ENCODE data around the gene CYS1. TPM values are rescaled to one million over a fixed set of nuclear protein-coding genes. Genes with fewer than 3 reads are reported as not detected.

Gene CYS1
- total RNA-seq, 1 experiment from 2014 or later = 1.2 TPM

DNA sequence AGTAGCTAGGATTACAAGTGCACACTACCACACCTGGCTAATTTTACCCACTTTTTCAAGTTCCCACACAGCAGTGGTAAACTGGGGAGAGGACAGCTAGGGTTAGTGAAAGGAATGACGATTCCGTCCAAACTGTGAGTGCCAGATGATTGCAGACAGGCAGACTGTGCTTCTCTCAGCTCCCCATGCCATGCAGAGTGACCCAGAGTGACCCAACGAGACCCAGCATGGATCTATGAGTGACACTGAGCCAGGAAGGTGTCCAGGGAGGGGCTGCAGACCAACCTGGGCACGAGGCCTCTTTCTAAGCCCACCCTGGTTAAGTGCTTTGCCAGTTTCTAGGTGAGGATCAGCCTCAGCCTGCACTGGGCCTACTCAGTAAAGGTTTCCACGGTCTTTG lies 44.6 kb downstream of the CYS1 start (continued):
- TF ChIP-seq, protein P1, sequence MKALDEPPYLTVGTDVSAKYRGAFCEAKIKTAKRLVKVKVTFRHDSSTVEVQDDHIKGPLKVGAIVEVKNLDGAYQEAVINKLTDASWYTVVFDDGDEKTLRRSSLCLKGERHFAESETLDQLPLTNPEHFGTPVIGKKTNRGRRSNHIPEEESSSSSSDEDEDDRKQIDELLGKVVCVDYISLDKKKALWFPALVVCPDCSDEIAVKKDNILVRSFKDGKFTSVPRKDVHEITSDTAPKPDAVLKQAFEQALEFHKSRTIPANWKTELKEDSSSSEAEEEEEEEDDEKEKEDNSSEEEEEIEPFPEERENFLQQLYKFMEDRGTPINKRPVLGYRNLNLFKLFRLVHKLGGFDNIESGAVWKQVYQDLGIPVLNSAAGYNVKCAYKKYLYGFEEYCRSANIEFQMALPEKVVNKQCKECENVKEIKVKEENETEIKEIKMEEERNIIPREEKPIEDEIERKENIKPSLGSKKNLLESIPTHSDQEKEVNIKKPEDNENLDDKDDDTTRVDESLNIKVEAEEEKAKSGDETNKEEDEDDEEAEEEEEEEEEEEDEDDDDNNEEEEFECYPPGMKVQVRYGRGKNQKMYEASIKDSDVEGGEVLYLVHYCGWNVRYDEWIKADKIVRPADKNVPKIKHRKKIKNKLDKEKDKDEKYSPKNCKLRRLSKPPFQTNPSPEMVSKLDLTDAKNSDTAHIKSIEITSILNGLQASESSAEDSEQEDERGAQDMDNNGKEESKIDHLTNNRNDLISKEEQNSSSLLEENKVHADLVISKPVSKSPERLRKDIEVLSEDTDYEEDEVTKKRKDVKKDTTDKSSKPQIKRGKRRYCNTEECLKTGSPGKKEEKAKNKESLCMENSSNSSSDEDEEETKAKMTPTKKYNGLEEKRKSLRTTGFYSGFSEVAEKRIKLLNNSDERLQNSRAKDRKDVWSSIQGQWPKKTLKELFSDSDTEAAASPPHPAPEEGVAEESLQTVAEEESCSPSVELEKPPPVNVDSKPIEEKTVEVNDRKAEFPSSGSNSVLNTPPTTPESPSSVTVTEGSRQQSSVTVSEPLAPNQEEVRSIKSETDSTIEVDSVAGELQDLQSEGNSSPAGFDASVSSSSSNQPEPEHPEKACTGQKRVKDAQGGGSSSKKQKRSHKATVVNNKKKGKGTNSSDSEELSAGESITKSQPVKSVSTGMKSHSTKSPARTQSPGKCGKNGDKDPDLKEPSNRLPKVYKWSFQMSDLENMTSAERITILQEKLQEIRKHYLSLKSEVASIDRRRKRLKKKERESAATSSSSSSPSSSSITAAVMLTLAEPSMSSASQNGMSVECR (CRISPR knock-in tag; IDR thresholded peaks at IDR 0.05; ENCODE audit: borderline replicate concordance) = no peak
- TF ChIP-seq, protein P2, sequence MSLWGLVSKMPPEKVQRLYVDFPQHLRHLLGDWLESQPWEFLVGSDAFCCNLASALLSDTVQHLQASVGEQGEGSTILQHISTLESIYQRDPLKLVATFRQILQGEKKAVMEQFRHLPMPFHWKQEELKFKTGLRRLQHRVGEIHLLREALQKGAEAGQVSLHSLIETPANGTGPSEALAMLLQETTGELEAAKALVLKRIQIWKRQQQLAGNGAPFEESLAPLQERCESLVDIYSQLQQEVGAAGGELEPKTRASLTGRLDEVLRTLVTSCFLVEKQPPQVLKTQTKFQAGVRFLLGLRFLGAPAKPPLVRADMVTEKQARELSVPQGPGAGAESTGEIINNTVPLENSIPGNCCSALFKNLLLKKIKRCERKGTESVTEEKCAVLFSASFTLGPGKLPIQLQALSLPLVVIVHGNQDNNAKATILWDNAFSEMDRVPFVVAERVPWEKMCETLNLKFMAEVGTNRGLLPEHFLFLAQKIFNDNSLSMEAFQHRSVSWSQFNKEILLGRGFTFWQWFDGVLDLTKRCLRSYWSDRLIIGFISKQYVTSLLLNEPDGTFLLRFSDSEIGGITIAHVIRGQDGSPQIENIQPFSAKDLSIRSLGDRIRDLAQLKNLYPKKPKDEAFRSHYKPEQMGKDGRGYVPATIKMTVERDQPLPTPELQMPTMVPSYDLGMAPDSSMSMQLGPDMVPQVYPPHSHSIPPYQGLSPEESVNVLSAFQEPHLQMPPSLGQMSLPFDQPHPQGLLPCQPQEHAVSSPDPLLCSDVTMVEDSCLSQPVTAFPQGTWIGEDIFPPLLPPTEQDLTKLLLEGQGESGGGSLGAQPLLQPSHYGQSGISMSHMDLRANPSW (CRISPR knock-in tag; conservative IDR thresholded peaks at IDR 0.05; ENCODE audit: low read depth) = no peak
- TF ChIP-seq SMAD3 (CRISPR knock-in tag; IDR thresholded peaks at IDR 0.05; ENCODE audit: borderline replicate concordance) (no peak), ZNF138 (CRISPR knock-in tag; conservative IDR thresholded peaks at IDR 0.05) (no peak), CREB1 (CRISPR knock-in tag; IDR thresholded peaks at IDR 0.05) (no peak), FOXJ3 (CRISPR knock-in tag; IDR thresholded peaks at IDR 0.05; ENCODE audit: borderline replicate concordance) (no peak), RORB (CRISPR knock-in tag; IDR thresholded peaks at IDR 0.05) (no peak), FOXP1 (CRISPR knock-in tag; IDR thresholded peaks at IDR 0.05; ENCODE audit: borderline replicate concordance) (no peak)

DNA sequence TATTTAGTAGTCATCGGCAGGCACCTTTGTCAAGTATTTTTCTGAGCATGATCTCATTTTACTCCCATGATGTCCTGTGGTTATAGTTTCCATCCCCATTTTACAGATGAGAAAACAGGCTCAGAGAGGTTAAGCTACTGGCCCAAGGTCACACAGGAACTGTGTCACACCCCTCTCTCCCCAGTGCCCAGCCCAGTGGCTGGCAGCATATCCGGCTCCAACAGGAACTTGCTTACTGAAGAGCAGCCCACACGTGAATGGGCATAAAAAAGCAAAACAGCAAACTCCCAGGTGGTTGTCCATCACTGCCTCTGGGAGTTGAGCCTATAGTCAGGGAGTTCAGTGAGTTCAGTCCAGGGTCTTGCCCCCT lies 45.2 kb downstream of the CYS1 start:
- POLR2A ChIA-PET = no interaction called here
- no peaks in the 10 kb centered on the region for H3K27me3 Mint-ChIP-seq (ENCODE audit: low read depth)
- TF ChIP-seq, protein P3, sequence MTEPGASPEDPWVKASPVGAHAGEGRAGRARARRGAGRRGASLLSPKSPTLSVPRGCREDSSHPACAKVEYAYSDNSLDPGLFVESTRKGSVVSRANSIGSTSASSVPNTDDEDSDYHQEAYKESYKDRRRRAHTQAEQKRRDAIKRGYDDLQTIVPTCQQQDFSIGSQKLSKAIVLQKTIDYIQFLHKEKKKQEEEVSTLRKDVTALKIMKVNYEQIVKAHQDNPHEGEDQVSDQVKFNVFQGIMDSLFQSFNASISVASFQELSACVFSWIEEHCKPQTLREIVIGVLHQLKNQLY (CRISPR knock-in tag; IDR thresholded peaks at IDR 0.05) = no peak
- no peak overlapping the region for H3K4me3 Mint-ChIP-seq
- peaks cover 5% of the 10 kb centered on the region for H3K4me1 Mint-ChIP-seq
- no peak overlapping the region for H3K27ac Mint-ChIP-seq
- DNase-seq (ENCODE audit: low spot score) = no peak
- CTCF ChIA-PET = interaction anchor here (1.1 to 3.9 kb wide), 4 partner anchors 13 to 63 kb away, joined by 5 to 23 read pairs (median 12); no protein-coding TSS in a partner anchor
- no peak for ATAC-seq
- no peaks in the 10 kb centered on the region for H3K36me3 Mint-ChIP-seq
- H3K9me3 Mint-ChIP-seq = no peaks in the 10 kb centered on the region

DNA sequence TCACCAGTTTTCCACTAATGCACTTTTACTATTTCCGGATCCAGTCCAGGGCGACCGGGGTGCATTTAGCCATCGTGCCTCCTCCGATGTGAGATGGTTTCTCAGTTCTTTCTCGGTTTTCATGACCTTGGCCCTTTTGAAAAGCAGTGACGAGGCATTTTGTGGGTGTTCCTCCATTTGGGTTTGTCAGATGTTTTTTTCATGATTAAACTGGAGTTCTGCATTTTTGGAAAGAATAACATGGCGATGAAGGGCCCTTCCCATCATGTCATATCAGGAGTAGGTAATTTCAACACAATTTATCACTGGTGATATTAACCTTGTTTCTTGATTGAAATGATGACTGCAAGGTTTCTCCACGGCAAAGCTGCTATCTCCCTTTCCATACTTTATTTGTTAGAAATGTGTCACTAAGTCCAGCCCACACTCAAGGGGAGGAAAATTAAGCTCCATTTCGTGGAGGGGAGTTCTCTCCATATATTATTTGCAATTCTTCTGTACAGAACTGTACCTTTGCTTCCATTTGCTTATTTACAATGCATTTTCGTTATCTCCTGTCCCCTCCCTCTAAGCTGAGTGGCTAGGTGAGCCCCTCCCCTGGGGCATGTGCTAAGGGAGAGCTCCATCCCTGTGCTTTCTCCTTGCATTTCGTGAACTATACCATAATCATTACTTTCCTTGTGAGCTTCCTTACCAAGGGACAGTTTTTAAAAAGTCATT lies 45.7 kb downstream of the CYS1 start:
- H3K4me3 Mint-ChIP-seq = no peak overlapping the region
- H3K36me3 Mint-ChIP-seq = no peaks in the 10 kb centered on the region
- no peaks in the 10 kb centered on the region for H3K9me3 Mint-ChIP-seq
- CTCF ChIA-PET = interaction anchor here (1.1 to 3.9 kb wide), 4 partner anchors 13 to 63 kb away, joined by 5 to 23 read pairs (median 12); no protein-coding TSS in a partner anchor
- H3K4me1 Mint-ChIP-seq = peaks cover 11% of the 10 kb centered on the region
- POLR2A ChIA-PET = no interaction called here
- no peaks in the 10 kb centered on the region for H3K27me3 Mint-ChIP-seq (ENCODE audit: low read depth)
- no peak overlapping the region for H3K27ac Mint-ChIP-seq
- DNase-seq (ENCODE audit: low spot score) = no peak
- ATAC-seq = no peak
- TF ChIP-seq, protein P4, sequence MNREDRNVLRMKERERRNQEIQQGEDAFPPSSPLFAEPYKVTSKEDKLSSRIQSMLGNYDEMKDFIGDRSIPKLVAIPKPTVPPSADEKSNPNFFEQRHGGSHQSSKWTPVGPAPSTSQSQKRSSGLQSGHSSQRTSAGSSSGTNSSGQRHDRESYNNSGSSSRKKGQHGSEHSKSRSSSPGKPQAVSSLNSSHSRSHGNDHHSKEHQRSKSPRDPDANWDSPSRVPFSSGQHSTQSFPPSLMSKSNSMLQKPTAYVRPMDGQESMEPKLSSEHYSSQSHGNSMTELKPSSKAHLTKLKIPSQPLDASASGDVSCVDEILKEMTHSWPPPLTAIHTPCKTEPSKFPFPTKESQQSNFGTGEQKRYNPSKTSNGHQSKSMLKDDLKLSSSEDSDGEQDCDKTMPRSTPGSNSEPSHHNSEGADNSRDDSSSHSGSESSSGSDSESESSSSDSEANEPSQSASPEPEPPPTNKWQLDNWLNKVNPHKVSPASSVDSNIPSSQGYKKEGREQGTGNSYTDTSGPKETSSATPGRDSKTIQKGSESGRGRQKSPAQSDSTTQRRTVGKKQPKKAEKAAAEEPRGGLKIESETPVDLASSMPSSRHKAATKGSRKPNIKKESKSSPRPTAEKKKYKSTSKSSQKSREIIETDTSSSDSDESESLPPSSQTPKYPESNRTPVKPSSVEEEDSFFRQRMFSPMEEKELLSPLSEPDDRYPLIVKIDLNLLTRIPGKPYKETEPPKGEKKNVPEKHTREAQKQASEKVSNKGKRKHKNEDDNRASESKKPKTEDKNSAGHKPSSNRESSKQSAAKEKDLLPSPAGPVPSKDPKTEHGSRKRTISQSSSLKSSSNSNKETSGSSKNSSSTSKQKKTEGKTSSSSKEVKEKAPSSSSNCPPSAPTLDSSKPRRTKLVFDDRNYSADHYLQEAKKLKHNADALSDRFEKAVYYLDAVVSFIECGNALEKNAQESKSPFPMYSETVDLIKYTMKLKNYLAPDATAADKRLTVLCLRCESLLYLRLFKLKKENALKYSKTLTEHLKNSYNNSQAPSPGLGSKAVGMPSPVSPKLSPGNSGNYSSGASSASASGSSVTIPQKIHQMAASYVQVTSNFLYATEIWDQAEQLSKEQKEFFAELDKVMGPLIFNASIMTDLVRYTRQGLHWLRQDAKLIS (CRISPR knock-in tag; IDR thresholded peaks at IDR 0.05; ENCODE audit: borderline replicate concordance) = no peak
- TF ChIP-seq ZNF423 (CRISPR knock-in tag; IDR thresholded peaks at IDR 0.05) = no peak
- TF ChIP-seq, protein P5, sequence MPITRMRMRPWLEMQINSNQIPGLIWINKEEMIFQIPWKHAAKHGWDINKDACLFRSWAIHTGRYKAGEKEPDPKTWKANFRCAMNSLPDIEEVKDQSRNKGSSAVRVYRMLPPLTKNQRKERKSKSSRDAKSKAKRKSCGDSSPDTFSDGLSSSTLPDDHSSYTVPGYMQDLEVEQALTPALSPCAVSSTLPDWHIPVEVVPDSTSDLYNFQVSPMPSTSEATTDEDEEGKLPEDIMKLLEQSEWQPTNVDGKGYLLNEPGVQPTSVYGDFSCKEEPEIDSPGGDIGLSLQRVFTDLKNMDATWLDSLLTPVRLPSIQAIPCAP (CRISPR knock-in tag; IDR thresholded peaks at IDR 0.05) = no peak
- TF ChIP-seq, protein P6, sequence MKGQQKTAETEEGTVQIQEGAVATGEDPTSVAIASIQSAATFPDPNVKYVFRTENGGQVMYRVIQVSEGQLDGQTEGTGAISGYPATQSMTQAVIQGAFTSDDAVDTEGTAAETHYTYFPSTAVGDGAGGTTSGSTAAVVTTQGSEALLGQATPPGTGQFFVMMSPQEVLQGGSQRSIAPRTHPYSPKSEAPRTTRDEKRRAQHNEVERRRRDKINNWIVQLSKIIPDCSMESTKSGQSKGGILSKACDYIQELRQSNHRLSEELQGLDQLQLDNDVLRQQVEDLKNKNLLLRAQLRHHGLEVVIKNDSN (CRISPR knock-in tag; IDR thresholded peaks at IDR 0.05) = no peak
- no peak for TF ChIP-seq NR3C1 (CRISPR knock-in tag; conservative IDR thresholded peaks at IDR 0.05; ENCODE audit: low read depth)
- TF ChIP-seq RORB (CRISPR knock-in tag; IDR thresholded peaks at IDR 0.05) = no peak
